CD4-positive, alpha-beta T cell (primary cell): ENCODE data around the gene C1QA. TPM values are rescaled to one million over a fixed set of nuclear protein-coding genes. Genes with fewer than 3 reads are reported as not detected.

Source experiments
- ATAC-seq: fragments of 200-7000 bp; cut with Tn5 transposase; one replicate; pipeline ENCODE4 v1.10.0; 2022; ENCODE audit warnings: mild to moderate bottlenecking; ENCODE audit not compliant: poor library complexity
- CTCF ChIA-PET: fragments of 350-600 bp; sonication (Branson Sonifier 250); formaldehyde crosslinking; loops from one replicate; lab custom pipeline; 2021; ENCODE audit warnings: antibody characterized with exemption, inconsistent platforms; lab: Charles Lee
- POLR2A ChIA-PET: fragments of 350-600 bp; sonication (Branson Sonifier 250); formaldehyde crosslinking; loops from one replicate; lab custom pipeline; 2021; ENCODE audit warnings: antibody characterized with exemption, inconsistent platforms; lab: Charles Lee
- DNase-seq, 14 experiments: peaks; one replicate each; pipeline ENCODE4 v3.0.0-alpha.2; 2013 to 2020; ENCODE audit warnings: mixed read lengths in 2 of 14
- H3K27ac ChIP-seq, 2 donors: one replicate each; pipeline versions ENCODE4 v1.5.1 to v1.7.0; 2013; ENCODE audit warnings: low read length in 2 of 2, low read depth in 1 of 2, mild to moderate bottlenecking in 1 of 2
- H3K27me3 ChIP-seq, 2 experiments: 1 replicate in 1 of 2; 2 replicates in 1 of 2; pipeline versions ENCODE4 v1.6.1 to v1.7.0; 2013; ENCODE audit warnings: low read length in 2 of 2, control low read depth in 1 of 2, mild to moderate bottlenecking in 1 of 2, moderate library complexity in 1 of 2; ENCODE audit not compliant: insufficient read depth in 2 of 2, control insufficient read depth in 1 of 2
- H3K36me3 ChIP-seq: one replicate; pipeline ENCODE4 v1.6.1; 2013; ENCODE audit warnings: low read length, control low read depth; ENCODE audit not compliant: insufficient read depth
- H3K4me1 ChIP-seq: one replicate; pipeline ENCODE4 v1.6.1; 2013; ENCODE audit warnings: low read length, control low read depth; ENCODE audit not compliant: insufficient read depth
- H3K4me3 ChIP-seq: one replicate; pipeline ENCODE4 v1.5.1; 2013; ENCODE audit warnings: mild to moderate bottlenecking, low read length, moderate library complexity
- H3K9me3 ChIP-seq, 2 experiments: 1 replicate in 1 of 2; 2 replicates in 1 of 2; pipeline versions ENCODE4 v1.6.1 to v1.7.0; 2013; ENCODE audit warnings: low read length in 2 of 2, mild to moderate bottlenecking in 2 of 2, control low read depth in 1 of 2, moderate library complexity in 1 of 2; ENCODE audit not compliant: control insufficient read depth in 1 of 2, insufficient read depth in 1 of 2
- H3K27ac Mint-ChIP-seq: one replicate; pipeline ENCODE4 v1.8.0; 2020; ENCODE audit warnings: mixed read lengths
- H3K27me3 Mint-ChIP-seq: one replicate; pipeline ENCODE4 v1.8.0; 2021; ENCODE audit warnings: mixed read lengths
- H3K36me3 Mint-ChIP-seq: one replicate; pipeline ENCODE4 v1.8.0; 2021; ENCODE audit warnings: low read depth, mixed read lengths
- H3K4me1 Mint-ChIP-seq: one replicate; pipeline ENCODE4 v1.8.0; 2021; ENCODE audit warnings: low read depth, mixed read lengths
- H3K4me3 Mint-ChIP-seq: one replicate; pipeline ENCODE4 v1.8.0; 2020; ENCODE audit warnings: mild to moderate bottlenecking, mixed read lengths
- H3K9me3 Mint-ChIP-seq: one replicate; pipeline ENCODE4 v1.8.0; 2020; ENCODE audit warnings: mixed read lengths
- CTCF ChIP-seq: fragments of 200-600 bp; IDR thresholded peaks from one replicate; pipeline ENCODE4 v1.8.0; 2022; ENCODE audit warnings: antibody characterized with exemption, mild to moderate bottlenecking
- intact Hi-C, 2 experiments: fragments of 100-400 bp; cut with DNase I in 1 of 2; cut with micrococcal nuclease in 1 of 2; formaldehyde crosslinking; loops; one replicate each; pipeline versions ENCODE4 v1.15.1 to v1.9.0; 2023 to 2025; cut with DNase I, micrococcal nuclease
- total RNA-seq, 174 experiments: library from RNA in 2 of 174; stranded (reverse) in 2 of 174; gene quantifications; one replicate each; pipeline ENCODE4 v1.2.3 and lab custom pipeline; 2021 to 2026

Gene C1QA
- total RNA-seq, 2 experiments from 2014 or later = not detected

DNA sequence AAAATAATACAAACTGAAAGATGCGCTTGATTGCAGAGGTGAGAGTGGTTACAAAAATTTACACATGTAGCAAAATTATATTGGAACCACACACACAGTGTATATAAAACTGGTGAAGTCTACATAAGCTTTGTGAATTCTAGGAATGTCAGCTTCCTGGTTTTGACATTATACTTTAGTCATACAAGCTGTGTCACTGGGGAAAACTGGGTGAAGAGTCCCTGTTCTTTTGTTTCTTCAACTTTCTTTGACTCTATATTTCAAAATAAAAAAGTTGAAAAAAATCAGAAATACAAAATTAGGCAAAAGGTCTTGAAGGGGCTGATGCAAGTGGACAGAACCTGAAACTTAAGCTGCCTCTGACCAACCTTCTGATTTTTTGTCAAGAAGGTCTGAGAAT is 10.0 kb downstream of the C1QA start:
- ChIA-PET POLR2A (no interaction called here), CTCF (interaction anchor here (0.5 kb wide), 1 partner anchor 135 kb away, joined by 3 read pairs; no protein-coding TSS in a partner anchor)
- no peak overlapping the region for H3K4me3 ChIP-seq
- Mint-ChIP-seq H3K27me3 (peaks cover 19% of the 10 kb centered on the region), H3K9me3 (no peaks in the 10 kb centered on the region), H3K27ac (no peak overlapping the region), H3K4me1 (no peaks in the 10 kb centered on the region), H3K36me3 (no peaks in the 10 kb centered on the region), H3K4me3 (no peak overlapping the region)
- intact Hi-C loops = no loop called here
- no peak for TF ChIP-seq CTCF
- ATAC-seq = no peak
- H3K4me1 ChIP-seq = peaks cover 8% of the 10 kb centered on the region
- DNase-seq = no peak
- H3K27ac ChIP-seq = no peak overlapping the region
- no peaks in the 10 kb centered on the region for H3K9me3 ChIP-seq
- no peaks in the 10 kb centered on the region for H3K36me3 ChIP-seq
- H3K27me3 ChIP-seq = peaks cover 10 to 16% of the 10 kb centered on the region in 2 experiments

GRCh38 chr1:22650089-22650693 is 13.8 kb downstream of the C1QA start:
- TF ChIP-seq CTCF = no peak
- no peak overlapping the region for H3K4me3 Mint-ChIP-seq
- Histone ChIP-seq H3K27ac (no peak overlapping the region), H3K27me3 (peaks cover 0 to 7% of the 10 kb centered on the region in 2 experiments), H3K4me1 (no peaks in the 10 kb centered on the region), H3K36me3 (no peaks in the 10 kb centered on the region), H3K4me3 (no peak overlapping the region), H3K9me3 (peaks cover 0 to 5% of the 10 kb centered on the region in 2 experiments)
- no peaks in the 10 kb centered on the region for H3K9me3 Mint-ChIP-seq
- H3K27ac Mint-ChIP-seq = no peak overlapping the region
- H3K27me3 Mint-ChIP-seq = peaks cover 27% of the 10 kb centered on the region
- DNase-seq (no peak), ATAC-seq (no peak)
- ChIA-PET POLR2A (no interaction called here), CTCF (no interaction called here)
- intact Hi-C loops = no loop called here
- no peaks in the 10 kb centered on the region for H3K4me1 Mint-ChIP-seq
- no peaks in the 10 kb centered on the region for H3K36me3 Mint-ChIP-seq

DNA sequence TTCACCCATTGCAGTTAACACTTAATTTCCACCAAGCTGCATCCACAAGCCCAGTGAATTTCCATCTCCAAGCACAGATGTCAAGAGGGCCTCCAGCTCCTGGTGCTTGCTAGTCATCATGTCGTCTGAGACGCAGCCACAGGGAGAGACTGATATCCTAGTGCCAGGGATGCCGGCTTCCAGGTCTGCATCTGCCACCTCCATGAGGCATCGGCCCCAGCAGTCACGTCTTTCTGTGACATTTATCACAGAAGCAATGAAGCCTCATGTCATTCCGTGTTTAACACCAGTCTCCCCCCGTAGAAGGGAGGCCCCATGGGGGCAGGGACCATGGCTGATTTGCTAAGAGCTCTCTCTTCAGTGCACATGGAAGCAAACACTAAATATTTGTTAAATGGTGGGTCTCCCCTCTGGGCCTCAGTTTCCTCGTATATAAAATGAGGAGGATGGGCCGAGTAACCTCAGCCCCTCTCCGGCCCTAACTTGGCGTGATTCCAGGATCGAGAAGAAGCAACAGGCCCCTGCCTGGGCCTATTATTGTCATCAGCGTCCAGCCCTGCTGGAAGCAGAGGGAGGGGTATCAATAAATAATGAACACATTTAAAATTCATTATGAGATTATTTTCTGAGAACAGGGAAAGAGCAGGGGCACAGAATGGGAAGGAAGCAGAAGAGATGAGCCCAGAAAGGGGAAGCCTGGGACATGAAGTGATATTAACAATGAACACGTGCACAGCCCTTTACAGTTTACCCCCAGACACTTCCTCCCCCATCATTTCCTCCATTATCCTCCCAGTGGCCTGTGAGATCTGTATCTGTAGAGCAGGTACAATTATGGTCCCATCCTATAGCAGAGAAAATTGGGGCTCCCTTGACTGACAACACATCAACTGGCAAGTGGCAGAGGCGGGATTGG is 15.8 kb downstream of the C1QA start:
- Histone ChIP-seq H3K4me3 (no peak overlapping the region), H3K27me3 (peaks cover 0 to 2% of the 10 kb centered on the region in 2 experiments), H3K27ac (no peak overlapping the region), H3K36me3 (no peaks in the 10 kb centered on the region), H3K9me3 (peaks cover 0 to 5% of the 10 kb centered on the region in 2 experiments), H3K4me1 (no peaks in the 10 kb centered on the region)
- Mint-ChIP-seq H3K36me3 (no peaks in the 10 kb centered on the region), H3K27me3 (peaks cover 27% of the 10 kb centered on the region), H3K27ac (no peak overlapping the region), H3K4me1 (no peaks in the 10 kb centered on the region), H3K4me3 (no peak overlapping the region), H3K9me3 (no peaks in the 10 kb centered on the region)
- ChIA-PET POLR2A (no interaction called here), CTCF (no interaction called here)
- DNase-seq (no peak), ATAC-seq (no peak)
- TF ChIP-seq CTCF = no peak
- intact Hi-C loops = no loop called here
